Activated CD4-positive, alpha-beta T cell treated with anti-CD3 and anti-CD28 coated beads, Interleukin-10, Interleukin-2, amounts not matched to agents 100 ng/mL and 50 ng/mL, durations not matched to agents 16 hours and 8 hours (primary cell): Measurements from ENCODE around the gene SPTBN1.

Source experiments
- DNase-seq: peaks from one replicate; pipeline ENCODE4 v3.0.0-alpha.2; 2020

SPTBN1 gene

DNA sequence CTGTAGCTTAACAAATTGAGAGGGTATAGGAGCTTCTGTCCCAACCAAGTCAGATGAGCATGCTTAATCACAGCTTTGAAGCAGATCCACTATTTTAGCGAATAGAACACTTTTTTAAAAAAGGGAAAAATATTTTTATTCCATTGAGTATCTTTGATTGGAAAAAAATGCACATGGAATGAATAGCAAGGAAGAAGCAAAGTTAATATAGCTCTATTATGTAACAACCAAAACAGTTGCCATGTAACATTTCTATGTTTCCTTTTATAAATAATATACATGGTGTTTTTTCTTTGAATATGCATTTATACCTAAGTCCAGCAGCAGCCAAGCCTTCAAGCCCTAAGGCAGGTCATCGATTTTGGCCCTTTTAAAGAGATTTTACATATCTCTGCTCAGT, 21.4 kb upstream of the SPTBN1 start:
- DNase-seq = no peak

- DNase-seq = no peak
These were observed 20.6 kb upstream of the SPTBN1 start for GRCh38 chr2:54435325-54436226.

DNA sequence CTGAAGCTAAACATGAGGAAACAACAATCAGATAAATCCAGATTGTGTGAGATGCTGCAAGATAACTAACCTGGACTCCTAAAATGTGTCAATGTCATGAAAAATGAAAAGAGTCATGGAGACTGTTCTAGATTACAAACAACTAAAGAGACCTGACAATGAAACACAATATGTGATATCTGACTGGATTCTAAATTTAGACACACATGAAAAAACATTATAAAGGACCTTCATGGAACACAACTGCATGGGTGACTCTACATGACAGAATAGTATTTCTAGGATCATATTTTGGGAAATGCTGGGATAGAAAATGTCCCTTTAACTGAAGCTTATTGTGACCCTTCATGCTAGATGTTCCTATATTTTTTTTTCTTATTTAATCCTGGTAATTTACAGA, 18.5 kb upstream of the SPTBN1 start:
- DNase-seq = no peak

GRCh38 chr2:54438271-54438670, 17.9 kb upstream of the SPTBN1 start:
- no peak for DNase-seq

GRCh38 chr2:54439582-54439981, 16.5 kb upstream of the SPTBN1 start:
- DNase-seq = no peak

GRCh38 chr2:54440050-54440449, 16.1 kb upstream of the SPTBN1 start:
- DNase-seq = no peak

- no peak for DNase-seq
These were observed 11.6 kb upstream of the SPTBN1 start for GRCh38 chr2:54444503-54444902.

GRCh38 chr2:54446122-54446521, 10.0 kb upstream of the SPTBN1 start:
- no peak for DNase-seq

DNA sequence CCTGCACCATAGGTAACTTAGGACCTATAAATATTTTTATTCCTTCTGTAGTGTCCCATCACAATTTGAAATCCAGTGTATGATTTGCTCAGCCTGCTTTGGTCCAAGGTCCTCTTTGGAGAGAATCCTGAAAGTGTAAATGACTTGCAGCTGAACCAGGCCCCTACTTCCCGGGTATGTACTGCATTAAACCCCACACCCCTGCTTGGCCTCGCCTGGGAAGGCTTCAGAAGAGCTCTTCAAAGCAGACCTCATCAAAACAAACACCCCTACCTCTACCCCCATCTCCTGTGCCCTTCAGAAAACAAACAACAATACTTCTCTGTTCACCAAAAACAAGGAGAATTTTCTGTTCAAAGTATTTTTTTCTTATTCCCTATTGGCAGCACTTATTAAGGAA, 9.5 kb upstream of the SPTBN1 start:
- no peak for DNase-seq

DNA sequence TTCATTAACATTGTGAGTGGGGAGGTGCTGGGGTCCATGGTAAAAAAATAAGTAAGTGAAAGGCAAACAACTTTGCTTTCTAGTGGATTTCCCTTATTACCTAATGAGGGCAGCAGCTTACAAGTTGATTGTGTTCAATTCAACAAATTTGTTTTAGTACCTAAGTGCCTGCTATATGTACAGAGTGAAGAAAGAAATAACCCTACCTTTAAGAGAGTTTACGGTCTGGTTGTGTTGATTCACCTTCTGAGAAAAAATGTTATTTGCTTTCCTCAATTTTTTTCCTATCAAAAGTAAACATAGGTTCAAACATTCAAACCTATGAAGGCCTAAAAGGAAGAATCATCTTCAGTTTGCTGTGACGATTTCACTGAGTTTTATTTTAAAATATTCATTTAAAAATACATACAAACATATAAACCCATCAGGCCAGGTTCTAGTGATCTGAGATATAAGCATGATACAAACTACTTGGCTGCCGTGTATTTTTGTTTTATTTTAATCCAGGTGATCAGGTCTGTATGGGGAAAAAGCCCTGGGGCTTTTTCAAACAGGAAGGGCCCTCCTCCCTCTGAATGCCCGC, 1.5 kb upstream of the SPTBN1 start:
- no peak for DNase-seq

DNA sequence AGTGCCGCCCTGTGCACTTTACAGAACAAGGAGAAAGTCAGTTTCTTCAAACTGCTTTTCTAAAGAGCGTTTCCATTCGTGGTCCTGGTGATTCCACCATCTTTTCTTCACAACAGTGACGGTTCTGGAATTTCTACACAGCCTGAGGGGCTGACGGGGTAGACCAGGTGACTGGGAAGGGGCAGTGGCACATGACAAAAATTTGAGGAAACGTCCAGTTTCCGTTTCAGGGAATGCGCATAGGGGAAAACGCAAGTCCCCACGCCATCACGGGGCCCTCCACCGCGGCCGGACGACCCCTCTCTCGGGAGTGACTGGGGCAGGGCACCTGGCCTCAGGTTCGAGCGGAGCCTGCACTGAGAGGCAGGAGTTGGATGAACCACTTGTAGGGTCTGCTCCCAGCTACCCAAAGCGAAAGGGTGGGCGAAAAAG, 980 bp upstream of the SPTBN1 start:
- DNase-seq = no peak

GRCh38 chr2:54456362-54456611, 160 bp downstream of the SPTBN1 start:
- no peak for DNase-seq

GRCh38 chr2:54456612-54457322, 640 bp downstream of the SPTBN1 start:
- no peak for DNase-seq

DNA sequence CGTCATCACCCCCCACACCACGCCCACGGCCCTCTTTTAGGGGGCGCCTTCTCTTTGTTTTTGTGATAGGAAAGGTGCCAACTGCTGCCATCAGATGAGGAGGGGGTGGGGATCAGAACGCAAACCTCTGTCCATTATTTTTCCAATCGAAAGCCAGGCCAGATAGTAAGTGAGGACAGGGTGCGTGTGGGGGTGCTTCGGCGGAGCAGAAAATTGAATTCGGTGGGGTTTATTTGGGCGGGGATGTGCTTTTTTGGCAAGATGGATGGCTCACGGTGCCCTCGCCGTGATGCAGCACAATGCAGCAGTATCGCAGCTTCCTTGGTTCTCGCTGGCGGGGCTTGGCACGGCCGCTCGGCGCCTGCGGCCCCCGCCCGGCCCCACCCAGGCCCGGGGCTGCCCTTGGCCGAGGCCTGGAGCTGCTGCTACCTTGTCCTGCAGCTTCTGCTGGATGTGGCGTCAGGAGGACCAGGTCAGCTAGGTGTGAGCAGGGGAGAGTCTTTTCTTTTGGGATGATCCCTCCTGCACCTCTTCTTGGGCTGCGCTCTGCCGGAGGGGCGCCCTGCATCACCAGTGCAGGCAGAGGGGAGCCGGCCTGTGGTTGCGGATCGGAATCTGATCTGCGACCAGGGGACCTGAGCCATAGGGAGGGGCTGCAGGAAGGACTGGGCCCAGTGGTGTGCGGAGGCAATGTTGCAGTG, 1.3 kb downstream of the SPTBN1 start:
- DNase-seq = peak; percentile 18

DNA sequence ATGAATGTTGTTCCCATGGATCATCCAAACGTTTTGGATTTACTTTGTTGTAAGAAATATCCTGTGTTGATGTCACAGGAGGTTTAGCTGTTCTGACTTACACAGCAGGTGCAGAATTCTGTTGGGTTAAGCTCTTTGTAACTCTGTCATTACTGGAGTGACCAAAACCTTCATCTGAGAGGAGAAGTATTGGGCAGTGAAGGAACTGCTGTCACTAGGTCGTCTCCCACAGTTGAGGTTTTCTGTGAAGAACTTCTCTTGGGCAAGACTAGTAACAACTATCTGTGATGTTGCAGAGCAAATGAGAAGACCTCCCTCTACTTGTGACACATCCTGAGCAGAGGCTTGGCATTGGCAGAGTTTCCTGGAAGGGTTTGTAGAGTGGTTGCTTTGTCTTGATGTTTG, 2.9 kb downstream of the SPTBN1 start:
- DNase-seq = peak; percentile 11

- no peak for DNase-seq
These were observed 5.1 kb downstream of the SPTBN1 start for GRCh38 chr2:54461261-54461660.

- DNase-seq = no peak
These were observed 8.2 kb downstream of the SPTBN1 start for GRCh38 chr2:54464341-54464740.

DNA sequence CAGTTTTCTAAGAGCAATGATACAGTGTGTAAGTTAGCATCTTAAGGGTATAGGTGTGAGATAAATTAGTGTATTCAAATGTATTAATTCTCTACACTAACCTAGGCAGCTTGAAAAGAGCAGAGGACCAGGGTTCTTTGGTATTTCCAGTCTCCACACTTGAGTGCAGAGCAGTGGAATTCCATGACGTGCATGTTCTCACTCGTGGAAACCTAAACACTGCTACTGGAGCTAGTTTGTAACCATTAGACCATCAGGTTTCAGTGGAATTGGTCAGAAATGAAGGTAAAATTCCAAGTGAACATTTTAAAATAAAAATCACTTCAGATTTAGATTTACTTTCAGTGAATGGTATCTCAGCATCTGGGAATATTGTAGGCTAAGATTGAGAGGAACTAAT, 9.0 kb downstream of the SPTBN1 start:
- no peak for DNase-seq

DNA sequence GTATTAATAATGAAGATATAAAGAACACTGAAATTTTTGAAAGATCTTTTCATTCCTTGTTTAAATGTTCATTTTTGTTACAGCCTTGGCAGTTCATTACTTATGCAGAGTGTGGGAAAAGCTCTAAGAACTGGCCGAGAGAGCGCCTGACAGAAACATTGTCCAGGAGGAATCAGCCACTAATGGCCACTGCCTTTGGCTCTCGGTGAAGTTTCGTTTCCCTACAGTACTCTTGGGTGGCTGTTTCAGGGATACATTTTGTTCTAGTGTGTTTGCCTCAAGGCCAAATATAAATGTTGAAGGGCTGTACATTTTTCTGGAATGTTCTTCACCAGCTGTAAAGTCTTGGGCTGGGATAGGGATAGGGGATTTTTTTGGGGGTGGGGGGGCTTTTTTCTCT, 10.7 kb downstream of the SPTBN1 start:
- DNase-seq = no peak

DNA sequence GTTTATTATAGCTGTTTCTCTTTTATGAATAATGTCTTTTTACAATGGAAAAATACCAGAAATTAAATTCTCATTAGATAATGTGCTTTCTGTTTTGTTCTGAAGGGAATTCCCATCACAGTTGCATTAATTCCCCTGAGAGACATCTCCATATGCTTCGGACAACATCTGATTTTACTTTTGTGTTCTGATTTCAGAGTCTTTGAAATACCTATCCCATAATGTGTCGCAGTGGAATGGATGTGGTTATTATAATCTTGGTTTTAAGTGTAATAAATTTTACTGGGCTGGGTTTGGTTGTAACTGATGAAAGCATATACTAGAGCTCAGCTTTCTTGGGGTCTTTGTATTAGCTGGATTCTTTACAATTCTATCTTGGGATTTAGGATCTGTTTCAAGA, 12.5 kb downstream of the SPTBN1 start:
- no peak for DNase-seq

GRCh38 chr2:54469484-54470053, 13.4 kb downstream of the SPTBN1 start:
- DNase-seq = no peak

DNA sequence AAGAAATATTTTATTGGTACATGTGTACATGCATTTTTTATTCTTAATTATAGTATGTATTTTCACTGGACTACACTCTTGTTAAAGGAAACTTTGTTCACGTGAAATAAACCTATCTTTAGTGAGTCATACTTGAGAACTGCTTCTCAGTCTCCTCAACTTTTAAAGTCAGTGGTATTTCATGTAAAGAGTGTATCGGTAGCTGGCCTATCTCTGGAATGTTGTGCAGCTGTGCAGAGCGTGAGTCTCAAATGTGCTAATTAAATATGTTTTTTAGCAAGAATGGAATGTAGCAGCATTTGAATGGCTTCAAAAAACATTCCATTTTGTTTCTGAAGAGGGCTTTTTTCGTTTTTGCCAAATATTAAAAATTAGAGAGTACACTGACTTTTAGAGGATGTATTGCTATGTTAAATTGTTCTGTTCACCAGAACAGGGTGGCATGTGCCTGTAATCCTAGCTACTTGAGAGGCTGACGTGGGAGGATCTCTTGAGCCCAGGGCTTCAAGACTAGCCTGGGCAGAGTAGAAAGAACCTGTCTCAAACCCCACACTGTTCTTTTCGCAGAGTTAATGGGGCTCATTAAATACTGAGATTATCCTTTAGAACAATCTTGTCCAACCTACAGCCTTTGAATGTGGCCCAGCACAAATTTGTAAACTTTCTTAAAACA, 14.3 kb downstream of the SPTBN1 start:
- DNase-seq = no peak
